H9 (cell line): ENCODE measurements around the gene EGFL6. TPM values are rescaled to one million over a fixed set of nuclear protein-coding genes. Genes with fewer than 3 reads are reported as not detected.

Experiments used
- DNase-seq: peaks from one replicate; pipeline ENCODE4 v3.0.0-alpha.2; 2017
- H2AFZ ChIP-seq: one replicate; pipeline ENCODE4 v1.6.1; 2013; ENCODE audit warnings: mild to moderate bottlenecking, low read length, control low read depth, moderate library complexity
- H2AK5ac ChIP-seq: 2 replicates; pipeline ENCODE4 v1.6.1; 2013; ENCODE audit warnings: low read length, control low read depth, mixed read lengths; ENCODE audit not compliant: insufficient read length
- H2BK120ac ChIP-seq: one replicate; pipeline ENCODE4 v1.6.1; 2013; ENCODE audit warnings: low read depth, mild to moderate bottlenecking, low read length, control low read depth, inconsistent platforms; ENCODE audit not compliant: poor library complexity, severe bottlenecking
- H2BK12ac ChIP-seq: 2 replicates; pipeline ENCODE4 v1.6.1; 2013; ENCODE audit warnings: low read length, control low read depth, mixed read lengths, low read depth; ENCODE audit not compliant: insufficient read length
- H2BK15ac ChIP-seq: 2 replicates; pipeline ENCODE4 v1.6.1; 2013; ENCODE audit warnings: low read depth, low read length, control low read depth
- H2BK20ac ChIP-seq: one replicate; pipeline ENCODE4 v1.6.1; 2013; ENCODE audit warnings: low read depth, mild to moderate bottlenecking, low read length, control low read depth, inconsistent platforms; ENCODE audit not compliant: poor library complexity, severe bottlenecking
- H2BK5ac ChIP-seq: 2 replicates; pipeline ENCODE4 v1.6.1; 2013; ENCODE audit warnings: low read length, control low read depth, mixed read lengths; ENCODE audit not compliant: insufficient read length
- H3K14ac ChIP-seq: 2 replicates; pipeline ENCODE4 v1.6.1; 2013; ENCODE audit warnings: low read length, control low read depth; ENCODE audit not compliant: insufficient read depth
- H3K18ac ChIP-seq: 2 replicates; pipeline ENCODE4 v1.6.1; 2013; ENCODE audit warnings: low read depth, mild to moderate bottlenecking, mixed read lengths, low read length, control low read depth; ENCODE audit not compliant: insufficient read length
- H3K23ac ChIP-seq: 2 replicates; pipeline ENCODE4 v1.6.1; 2013; ENCODE audit warnings: low read length, control low read depth, mixed read lengths, low read depth; ENCODE audit not compliant: insufficient read length
- H3K23me2 ChIP-seq: 2 replicates; pipeline ENCODE4 v1.6.1; 2013; ENCODE audit warnings: low read depth, mild to moderate bottlenecking, mixed read lengths, low read length, control low read depth; ENCODE audit not compliant: insufficient read length, poor library complexity, severe bottlenecking
- H3K27ac ChIP-seq: 2 replicates; pipeline ENCODE4 v1.5.1; 2013; ENCODE audit warnings: low read length, control low read depth, mixed read lengths, low read depth; ENCODE audit not compliant: insufficient read length
- H3K27me3 ChIP-seq: 2 replicates; pipeline ENCODE4 v1.6.1; 2013; ENCODE audit warnings: low read length, control low read depth, inconsistent platforms; ENCODE audit not compliant: insufficient read depth
- H3K4ac ChIP-seq: 2 replicates; pipeline ENCODE4 v1.6.1; 2013; ENCODE audit warnings: low read depth, mild to moderate bottlenecking, control low read depth, inconsistent platforms, low read length, moderate library complexity
- H3K4me1 ChIP-seq: 2 replicates; pipeline ENCODE4 v1.6.1; 2013; ENCODE audit warnings: low read length, control low read depth, inconsistent platforms; ENCODE audit not compliant: insufficient read depth
- H3K4me2 ChIP-seq: 2 replicates; pipeline ENCODE4 v1.6.1; 2013; ENCODE audit warnings: low read length, control low read depth, mixed read lengths; ENCODE audit not compliant: insufficient read length, insufficient read depth
- H3K56ac ChIP-seq: 2 replicates; pipeline ENCODE4 v1.6.1; 2013; ENCODE audit warnings: low read depth, mild to moderate bottlenecking, mixed read lengths, low read length, control low read depth; ENCODE audit not compliant: insufficient read length
- H3K79me1 ChIP-seq: 2 replicates; pipeline ENCODE4 v1.6.1; 2013; ENCODE audit warnings: low read depth, mild to moderate bottlenecking, moderate library complexity, low read length, control low read depth, inconsistent platforms; ENCODE audit not compliant: insufficient read depth, poor library complexity, severe bottlenecking
- H3K79me2 ChIP-seq: 2 replicates; pipeline ENCODE4 v1.6.1; 2013; ENCODE audit warnings: low read length, control low read depth, inconsistent platforms; ENCODE audit not compliant: insufficient read depth
- H3K9ac ChIP-seq: 2 replicates; pipeline ENCODE4 v1.6.1; 2013; ENCODE audit warnings: low read length, control low read depth, mixed read lengths; ENCODE audit not compliant: insufficient read length; ENCODE audit errors: extremely low read depth
- H3K9me3 ChIP-seq: one replicate; pipeline ENCODE4 v1.6.1; 2013; ENCODE audit warnings: low read depth, low read length, inconsistent platforms; ENCODE audit not compliant: control insufficient read depth
- H3T11ph ChIP-seq: one replicate; pipeline ENCODE4 v1.6.1; 2013; ENCODE audit warnings: mild to moderate bottlenecking, low read length, control low read depth, inconsistent platforms
- H4K20me1 ChIP-seq: one replicate; pipeline ENCODE4 v1.6.1; 2013; ENCODE audit not compliant: control insufficient read depth, insufficient read length, insufficient read depth
- H4K5ac ChIP-seq: 2 replicates; pipeline ENCODE4 v1.6.1; 2013; ENCODE audit warnings: low read depth, mild to moderate bottlenecking, mixed read lengths, low read length, control low read depth; ENCODE audit not compliant: insufficient read length
- H4K8ac ChIP-seq: replicated peaks from 2 replicates; pipeline ENCODE4 v1.6.1; 2013; ENCODE audit warnings: low read length, control low read depth, mixed read lengths, low read depth; ENCODE audit not compliant: insufficient read length
- H4K91ac ChIP-seq: 2 replicates; pipeline ENCODE4 v1.6.1; 2013; ENCODE audit warnings: low read depth, mild to moderate bottlenecking, moderate library complexity, mixed read lengths, low read length, control low read depth; ENCODE audit not compliant: insufficient read length
- H3K27ac Mint-ChIP-seq, 3 experiments: 2 replicates in 2 of 3; 3 replicates in 1 of 3; pipeline ENCODE4 v1.8.0; 2020 to 2021; ENCODE audit warnings: mixed read lengths in 3 of 3, mild to moderate bottlenecking in 1 of 3, moderate library complexity in 1 of 3
- H3K27me3 Mint-ChIP-seq: 2 replicates; pipeline ENCODE4 v1.8.0; 2021; ENCODE audit warnings: low read depth, mild to moderate bottlenecking, moderate library complexity, mixed read lengths
- H3K36me3 Mint-ChIP-seq, 3 experiments: 2 replicates in 2 of 3; 3 replicates in 1 of 3; pipeline ENCODE4 v1.8.0; 2020 to 2021; ENCODE audit warnings: low read depth in 3 of 3, mixed read lengths in 3 of 3; ENCODE audit not compliant: insufficient read depth in 1 of 3
- H3K4me1 Mint-ChIP-seq, 2 experiments: 2 replicates each; pipeline ENCODE4 v1.8.0; 2020; ENCODE audit warnings: mixed read lengths in 2 of 2
- H3K4me3 Mint-ChIP-seq, 2 experiments: 2 replicates in 1 of 2; 3 replicates in 1 of 2; pipeline ENCODE4 v1.8.0; 2020 to 2021; ENCODE audit warnings: mild to moderate bottlenecking in 2 of 2, mixed read lengths in 2 of 2, moderate library complexity in 1 of 2
- H3K9me3 Mint-ChIP-seq, 2 experiments: 2 replicates in 1 of 2; 3 replicates in 1 of 2; pipeline ENCODE4 v1.8.0; 2020; ENCODE audit warnings: mild to moderate bottlenecking in 2 of 2, mixed read lengths in 2 of 2, moderate library complexity in 1 of 2
- CTCF ChIP-seq: fragments of 200-600 bp; sonication (generic); conservative IDR thresholded peaks from 3 replicates; pipeline ENCODE4 v1.8.0; 2021; ENCODE audit warnings: antibody characterized with exemption, mild to moderate bottlenecking
- WGBS: extraction: QIAGEN DNeasy Blood & Tissue Kit; methylation state at CpG from one replicate; pipeline ENCODE4 v1.1.7; 2013; ENCODE audit warnings: missing lambda C conversion rate, low lambda C conversion rate, mixed read lengths; ENCODE audit not compliant: insufficient read length; ENCODE audit errors: extremely low coverage; 5-methylcytosine and 5-hydroxymethylcytosine counted together
- total RNA-seq: library from RNA; stranded (reverse); gene quantifications from 2 replicates; pipeline ENCODE4 v1.2.1, GENCODE V29; 2021

EGFL6 gene
- total RNA-seq, 1 experiment from 2014 or later: 0.94 TPM

DNA sequence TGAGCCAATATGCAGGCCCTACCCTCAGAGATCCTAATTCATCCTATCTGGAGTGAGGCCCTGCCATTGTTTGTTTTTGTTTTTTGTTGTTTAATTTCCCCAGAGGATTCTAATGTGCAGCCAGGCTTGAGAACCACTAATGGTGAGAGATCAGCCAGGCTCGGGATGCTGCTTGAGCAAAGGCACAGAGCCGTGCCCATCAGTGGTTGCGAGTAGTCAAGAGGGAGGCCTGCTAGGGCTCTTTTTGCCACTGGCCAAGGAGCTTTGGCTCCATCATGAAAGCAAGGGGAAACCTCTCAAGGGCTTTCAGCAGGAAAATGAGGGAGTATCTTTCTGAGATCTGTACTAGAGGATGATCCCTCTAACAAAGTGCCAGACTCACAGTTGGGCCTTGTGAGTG, 86.3 kb downstream of the EGFL6 start:
- Histone ChIP-seq H4K8ac (no peak overlapping the region), H4K91ac (no peak overlapping the region), H3K4ac (no peak overlapping the region), H3T11ph (no peak overlapping the region), H3K79me1 (no peaks in the 10 kb centered on the region), H3K79me2 (no peaks in the 10 kb centered on the region), H3K23me2 (no peaks in the 10 kb centered on the region), H3K14ac (no peak overlapping the region), H3K56ac (no peak overlapping the region), H2BK20ac (no peak overlapping the region), H2AFZ (no peak overlapping the region), H2BK5ac (no peak overlapping the region), H2BK120ac (no peak overlapping the region), H2AK5ac (no peak overlapping the region), H3K9me3 (no peaks in the 10 kb centered on the region), H2BK12ac (no peak overlapping the region), H3K27ac (no peak overlapping the region), H4K5ac (no peak overlapping the region), H3K18ac (no peak overlapping the region), H3K4me2 (no peak overlapping the region), H3K9ac (no peak overlapping the region), H3K4me1 (no peaks in the 10 kb centered on the region; the same call in 1 of the 2 replicates), H3K23ac (no peak overlapping the region), H2BK15ac (no peak overlapping the region), H3K27me3 (no peaks in the 10 kb centered on the region), H4K20me1 (no peaks in the 10 kb centered on the region)
- Mint-ChIP-seq H3K4me3 (no peak overlapping the region), H3K9me3 (peaks cover 36 to 56% of the 10 kb centered on the region in 2 experiments), H3K36me3 (peaks cover 4 to 30% (median 18%) of the 10 kb centered on the region in 3 experiments; a peak in 5 of 7 replicates), H3K4me1 (peaks cover 8 to 11% of the 10 kb centered on the region in 2 experiments), H3K27ac (no peak overlapping the region), H3K27me3 (no peaks in the 10 kb centered on the region; the same call in 1 of the 2 replicates)
- DNase-seq: no peak
- no CpG with 5 or more reads among the region's 3 CpGs for WGBS
- TF ChIP-seq CTCF: no peak
